Osteocyte (in vitro differentiated cells): Measurements from ENCODE around the gene CACNB1. TPM values are rescaled to one million over a fixed set of nuclear protein-coding genes. Genes with fewer than 3 reads are reported as not detected.

Experiments used
- DNase-seq: peaks from one replicate; pipeline ENCODE4 v3.0.0; 2021; ENCODE audit warnings: mixed read lengths; ENCODE audit not compliant: unreplicated experiment; ENCODE audit errors: extremely low spot score
- H3K27ac Mint-ChIP-seq: one replicate; pipeline ENCODE4 v1.8.0; 2021; ENCODE audit warnings: mild to moderate bottlenecking, mixed read lengths; ENCODE audit not compliant: unreplicated experiment
- H3K27me3 Mint-ChIP-seq: one replicate; pipeline ENCODE4 v1.8.0; 2021; ENCODE audit warnings: mixed read lengths; ENCODE audit not compliant: unreplicated experiment
- H3K36me3 Mint-ChIP-seq: one replicate; pipeline ENCODE4 v1.8.0; 2021; ENCODE audit warnings: mixed read lengths; ENCODE audit not compliant: unreplicated experiment
- H3K4me1 Mint-ChIP-seq: one replicate; pipeline ENCODE4 v1.8.0; 2021; ENCODE audit warnings: mixed read lengths; ENCODE audit not compliant: unreplicated experiment
- H3K4me3 Mint-ChIP-seq: one replicate; pipeline ENCODE4 v1.8.0; 2021; ENCODE audit warnings: mild to moderate bottlenecking, moderate library complexity, mixed read lengths; ENCODE audit not compliant: unreplicated experiment
- H3K9me3 Mint-ChIP-seq: one replicate; pipeline ENCODE4 v1.8.0; 2021; ENCODE audit warnings: mixed read lengths; ENCODE audit not compliant: unreplicated experiment
- total RNA-seq: library from RNA; stranded (reverse); gene quantifications from 2 replicates; pipeline ENCODE4 v1.2.1, GENCODE V29; 2021
- TF ChIP-seq, protein P1 (sequence below): fragments of 200-600 bp; sonication (generic); IDR thresholded peaks from 2 replicates; pipeline ENCODE4 v1.5.0; 2021; ENCODE audit warnings: antibody characterized with exemption, mild to moderate bottlenecking, moderate library complexity

Gene CACNB1
- total RNA-seq, 1 donor from 2014 or later = 15.4 TPM

DNA sequence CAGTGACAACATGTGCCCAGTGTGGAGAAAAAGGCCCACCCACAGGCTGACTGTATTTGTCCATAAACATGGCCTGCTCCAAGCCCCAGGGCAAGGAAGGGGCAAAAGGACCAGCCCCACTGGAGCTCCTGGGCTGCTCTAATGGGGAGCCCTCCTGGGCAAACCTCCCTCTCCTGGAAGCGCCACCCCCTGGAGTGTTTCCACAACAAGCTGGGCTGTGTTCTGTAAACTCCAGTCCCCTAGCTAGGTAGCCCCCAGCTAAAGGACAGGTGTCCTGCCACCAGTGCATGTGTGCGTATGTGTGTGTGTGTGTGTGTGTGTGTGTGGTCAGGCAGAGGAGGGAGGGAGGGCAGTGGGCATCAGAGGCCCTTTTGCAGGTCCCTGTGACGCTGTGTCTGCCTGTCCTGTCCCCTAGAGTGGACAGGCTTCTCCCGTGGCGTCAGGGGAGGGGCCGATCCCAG is 39.5 kb upstream of the CACNB1 start:
- no peak for DNase-seq
- Mint-ChIP-seq H3K4me1 (peaks cover 19% of the 10 kb centered on the region), H3K9me3 (no peaks in the 10 kb centered on the region), H3K27me3 (peaks cover 7% of the 10 kb centered on the region), H3K4me3 (no peak overlapping the region), H3K36me3 (no peaks in the 10 kb centered on the region), H3K27ac (no peak overlapping the region)
- TF ChIP-seq, protein P1, sequence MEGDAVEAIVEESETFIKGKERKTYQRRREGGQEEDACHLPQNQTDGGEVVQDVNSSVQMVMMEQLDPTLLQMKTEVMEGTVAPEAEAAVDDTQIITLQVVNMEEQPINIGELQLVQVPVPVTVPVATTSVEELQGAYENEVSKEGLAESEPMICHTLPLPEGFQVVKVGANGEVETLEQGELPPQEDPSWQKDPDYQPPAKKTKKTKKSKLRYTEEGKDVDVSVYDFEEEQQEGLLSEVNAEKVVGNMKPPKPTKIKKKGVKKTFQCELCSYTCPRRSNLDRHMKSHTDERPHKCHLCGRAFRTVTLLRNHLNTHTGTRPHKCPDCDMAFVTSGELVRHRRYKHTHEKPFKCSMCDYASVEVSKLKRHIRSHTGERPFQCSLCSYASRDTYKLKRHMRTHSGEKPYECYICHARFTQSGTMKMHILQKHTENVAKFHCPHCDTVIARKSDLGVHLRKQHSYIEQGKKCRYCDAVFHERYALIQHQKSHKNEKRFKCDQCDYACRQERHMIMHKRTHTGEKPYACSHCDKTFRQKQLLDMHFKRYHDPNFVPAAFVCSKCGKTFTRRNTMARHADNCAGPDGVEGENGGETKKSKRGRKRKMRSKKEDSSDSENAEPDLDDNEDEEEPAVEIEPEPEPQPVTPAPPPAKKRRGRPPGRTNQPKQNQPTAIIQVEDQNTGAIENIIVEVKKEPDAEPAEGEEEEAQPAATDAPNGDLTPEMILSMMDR = no peak

DNA sequence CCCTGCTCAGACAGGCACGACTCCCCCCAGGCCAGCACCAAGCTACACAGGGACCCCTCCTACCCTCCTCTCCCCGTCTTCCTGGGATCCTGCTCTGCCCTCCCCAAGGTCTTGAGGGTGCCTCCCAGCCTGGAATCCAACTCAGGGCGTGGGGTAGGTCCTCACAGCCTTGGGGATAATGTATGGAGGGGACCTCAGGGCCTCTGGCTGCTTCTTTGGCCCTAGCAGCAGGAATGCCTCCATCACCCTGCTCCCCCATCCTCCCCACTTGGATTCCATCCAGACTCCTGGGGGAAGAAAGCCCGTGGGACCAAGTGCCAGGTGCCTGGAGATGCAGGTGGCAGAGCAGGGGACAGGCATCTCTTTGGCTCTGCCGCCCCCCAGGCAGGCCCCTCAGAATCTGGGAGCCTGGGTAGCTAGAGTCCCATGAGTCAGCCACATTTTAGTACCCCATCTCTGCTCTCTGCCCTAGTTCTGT is 39.0 kb upstream of the CACNB1 start:
- no peaks in the 10 kb centered on the region for H3K9me3 Mint-ChIP-seq

GRCh38 chr17:39235555-39236449 is 38.3 kb upstream of the CACNB1 start:
- H3K36me3 Mint-ChIP-seq = no peaks in the 10 kb centered on the region
- no peak for DNase-seq
- TF ChIP-seq, protein P1 = peak; percentile 65
- no peak overlapping the region for H3K27ac Mint-ChIP-seq
- peaks cover 10% of the 10 kb centered on the region for H3K27me3 Mint-ChIP-seq
- no peak overlapping the region for H3K4me3 Mint-ChIP-seq
- H3K9me3 Mint-ChIP-seq = no peaks in the 10 kb centered on the region
- peaks cover 28% of the 10 kb centered on the region for H3K4me1 Mint-ChIP-seq

More for the DNA sequence above, 39.0 kb upstream of the CACNB1 start:
- Mint-ChIP-seq H3K27ac (no peak overlapping the region), H3K4me3 (no peak overlapping the region), H3K36me3 (no peaks in the 10 kb centered on the region), H3K27me3 (peaks cover 10% of the 10 kb centered on the region), H3K4me1 (peaks cover 24% of the 10 kb centered on the region)
- TF ChIP-seq, protein P1 = no peak
- DNase-seq = no peak

GRCh38 chr17:39231591-39232551 is 34.4 kb upstream of the CACNB1 start:
- Mint-ChIP-seq H3K27me3 (peaks cover 10% of the 10 kb centered on the region), H3K36me3 (no peaks in the 10 kb centered on the region), H3K4me1 (peaks cover 25% of the 10 kb centered on the region), H3K4me3 (no peak overlapping the region), H3K9me3 (no peaks in the 10 kb centered on the region), H3K27ac (peak overlapping the region; percentile 41)
- DNase-seq = no peak
- TF ChIP-seq, protein P1 = peak; percentile 71
